Panc1 (cell line): Measurements from ENCODE around the gene CCT7. TPM values are rescaled to one million over a fixed set of nuclear protein-coding genes. Genes with fewer than 3 reads are reported as not detected.

Source experiments
- ATAC-seq: fragments of 200-7000 bp; cut with Tn5 transposase; 2 replicates; pipeline ENCODE4 v1.9.1; 2020; ENCODE audit warnings: mild to moderate bottlenecking, moderate library complexity
- BruUV-seq: library from RNA; stranded (reverse); fragments of 400-500 nt; replicated peaks from 2 replicates; lab custom pipeline; 2021; lab: Mats Ljungman, UMichigan
- CTCF ChIA-PET: fragments of 300-600 bp; sonication (Branson Sonifier 250); formaldehyde crosslinking; loops from one replicate; lab custom pipeline; 2022; ENCODE audit warnings: antibody characterized with exemption; lab: Charles Lee
- POLR2A ChIA-PET: fragments of 300-600 bp; sonication (Branson Sonifier 250); formaldehyde crosslinking; loops from one replicate; lab custom pipeline; 2022; ENCODE audit warnings: antibody characterized with exemption; lab: Charles Lee
- DNase-seq: peaks from one replicate; pipeline ENCODE4 v3.0.0-alpha.2; 2010; ENCODE audit warnings: low read depth, low spot score
- H3K27ac ChIP-seq: 2 replicates; pipeline ENCODE4 v1.5.1; 2011; ENCODE audit warnings: mild to moderate bottlenecking, low read length, inconsistent platforms
- H3K27me3 ChIP-seq: fragments of 200-500 bp; sonication (Bioruptor generic); 2 replicates; pipeline ENCODE4 v1.6.0; 2014; ENCODE audit warnings: low read length, inconsistent platforms; ENCODE audit not compliant: control insufficient read depth, insufficient read depth
- H3K36me3 ChIP-seq: fragments of 200-500 bp; sonication (Bioruptor generic); 2 replicates; pipeline ENCODE4 v1.5.1; 2014; ENCODE audit warnings: inconsistent platforms, mild to moderate bottlenecking, low read length, moderate library complexity; ENCODE audit not compliant: control insufficient read depth, insufficient read depth
- H3K4me1 ChIP-seq: 2 replicates; pipeline ENCODE4 v1.5.1; 2011; ENCODE audit warnings: inconsistent platforms, mild to moderate bottlenecking, low read length, moderate library complexity; ENCODE audit not compliant: control insufficient read depth, insufficient read depth
- H3K4me3 ChIP-seq, 2 experiments: 2 replicates each; pipeline ENCODE4 v1.5.1; 2011 to 2012; ENCODE audit warnings: low read depth in 2 of 2, low read length in 2 of 2, mild to moderate bottlenecking in 2 of 2, inconsistent platforms in 1 of 2, moderate library complexity in 1 of 2
- H3K9me3 ChIP-seq: fragments of 200-500 bp; sonication (Bioruptor generic); 2 replicates; pipeline ENCODE4 v1.5.1; 2014; ENCODE audit warnings: low read depth, mild to moderate bottlenecking, inconsistent platforms, low read length, moderate library complexity; ENCODE audit not compliant: control insufficient read depth, insufficient read depth
- CTCF ChIP-seq: fragments of 450-650 bp; IDR thresholded peaks from 2 replicates; pipeline ENCODE4 v1.5.1; 2017; ENCODE audit warnings: mild to moderate bottlenecking
- POLR2AphosphoS5 ChIP-seq: IDR thresholded peaks from 2 replicates; pipeline ENCODE4 v1.6.1; 2012; ENCODE audit warnings: mild to moderate bottlenecking, low read depth, low read length, moderate library complexity
- REST ChIP-seq, 2 experiments: IDR thresholded peaks; 2 replicates each; pipeline ENCODE4 v1.6.1; 2011 to 2012; ENCODE audit warnings: low read depth in 2 of 2, control low read depth in 1 of 2, low read length in 1 of 2, mild to moderate bottlenecking in 1 of 2, moderate library complexity in 1 of 2; ENCODE audit not compliant: insufficient read depth in 1 of 2
- SIN3A ChIP-seq: IDR thresholded peaks from 2 replicates; pipeline ENCODE4 v1.6.1; 2012; ENCODE audit warnings: low read depth, mild to moderate bottlenecking, low read length, moderate library complexity, borderline replicate concordance; ENCODE audit not compliant: insufficient read depth
- TCF7L2 ChIP-seq: IDR thresholded peaks from 2 replicates; pipeline ENCODE4 v1.6.1; 2011; ENCODE audit warnings: mild to moderate bottlenecking, low read depth, low read length, inconsistent platforms
- in situ Hi-C: cut with HindIII; loops from 2 replicates; pipeline ENCODE4 v1.10.0; 2016; ENCODE audit warnings: low sequenced_read_pairs, low pct_unique_long_range_greater_than_20kb
- intact Hi-C: fragments of 100-400 bp; cut with micrococcal nuclease; formaldehyde crosslinking; loops from one replicate; pipeline ENCODE4 v1.10.0; 2022; ENCODE audit not compliant: unreplicated experiment
- total RNA-seq: library from RNA; stranded (reverse); gene quantifications from one replicate; pipeline ENCODE4 v1.2.1, GENCODE V29; 2021; ENCODE audit not compliant: unreplicated experiment

The CCT7 gene
- total RNA-seq, 1 experiment from 2014 or later: 426 TPM

GRCh38 chr2:73253400-73253799 lies 19.3 kb downstream of the CCT7 start:
- Histone ChIP-seq H3K27me3 (no peaks in the 10 kb centered on the region), H3K4me3 (no peak overlapping the region), H3K27ac (no peak overlapping the region), H3K4me1 (no peaks in the 10 kb centered on the region), H3K9me3 (no peaks in the 10 kb centered on the region), H3K36me3 (peaks cover 18% of the 10 kb centered on the region)
- BruUV-seq: no TSS peak
- ATAC-seq: no peak
- CTCF ChIA-PET: no interaction called here
- intact Hi-C loops: no loop called here
- TF ChIP-seq REST (IDR thresholded peaks at IDR 0.05; ENCODE audit: insufficient read depth in 1 of 2, low read depth in 2 of 2, low read length in 1 of 2) (no peak), SIN3A (no peak), CTCF (no peak), TCF7L2 (no peak), POLR2AphosphoS5 (no peak)
- in situ Hi-C loops: no loop called here
- POLR2A ChIA-PET: no interaction called here
- no peak for DNase-seq

- CTCF ChIA-PET: no interaction called here
- H3K27me3 ChIP-seq: no peaks in the 10 kb centered on the region
- TF ChIP-seq TCF7L2 (no peak), POLR2AphosphoS5 (no peak), SIN3A (no peak), CTCF (no peak), REST (IDR thresholded peaks at IDR 0.05; ENCODE audit: insufficient read depth in 1 of 2, low read depth in 2 of 2, low read length in 1 of 2) (no peak)
- no peaks in the 10 kb centered on the region for H3K4me1 ChIP-seq
- no peaks in the 10 kb centered on the region for H3K9me3 ChIP-seq
- peaks cover 15% of the 10 kb centered on the region for H3K36me3 ChIP-seq
- H3K4me3 ChIP-seq: no peak overlapping the region
- ATAC-seq (no peak), DNase-seq (no peak)
- H3K27ac ChIP-seq: no peak overlapping the region
- intact Hi-C loops: no loop called here
- BruUV-seq: no TSS peak
- POLR2A ChIA-PET: interaction anchor here (0.6 to 1.2 kb wide), 2 partner anchors 21 to 70 kb away, joined by 4 to 10 read pairs; partner anchors contain the start of gene PRADC1
- in situ Hi-C loops: no loop called here
These were observed 19.8 kb downstream of the CCT7 start for GRCh38 chr2:73253901-73254300.
